Activated CD8-positive, alpha-beta memory T cell treated with anti-CD3 and anti-CD28 coated beads for 1 hour (primary cell): ENCODE measurements around the gene SLC9A9.

Experiments
- DNase-seq, 2 donors: peaks; one replicate each; pipeline ENCODE4 v3.0.0-alpha.2; 2020; ENCODE audit warnings: low read depth in 1 of 2; ENCODE audit errors: extremely low read depth in 1 of 2

The SLC9A9 gene

GRCh38 chr3:143343944-143344343 is 504.3 kb downstream of the SLC9A9 start:
- no peak for DNase-seq

GRCh38 chr3:143343031-143343430 is 505.2 kb downstream of the SLC9A9 start:
- no peak for DNase-seq

GRCh38 chr3:143339451-143339850 is 508.8 kb downstream of the SLC9A9 start:
- DNase-seq: no peak

GRCh38 chr3:143337387-143337786 is 510.9 kb downstream of the SLC9A9 start:
- DNase-seq: no peak

- no peak for DNase-seq
Observed at GRCh38 chr3:143334231-143334630, 514.0 kb downstream of the SLC9A9 start.

- no peak for DNase-seq
Observed at GRCh38 chr3:143333367-143333766, 514.9 kb downstream of the SLC9A9 start.

GRCh38 chr3:143332026-143332425 is 516.2 kb downstream of the SLC9A9 start:
- no peak for DNase-seq

GRCh38 chr3:143331350-143331749 is 516.9 kb downstream of the SLC9A9 start:
- no peak for DNase-seq

- no peak for DNase-seq
Observed at GRCh38 chr3:143330296-143330868, 517.9 kb downstream of the SLC9A9 start.

- no peak for DNase-seq
Observed at GRCh38 chr3:143329567-143330211, 518.6 kb downstream of the SLC9A9 start.

GRCh38 chr3:143328451-143328850 is 519.8 kb downstream of the SLC9A9 start:
- DNase-seq: no peak

- no peak for DNase-seq
Observed at GRCh38 chr3:143326983-143327778, 521.1 kb downstream of the SLC9A9 start.

- no peak for DNase-seq
Observed at GRCh38 chr3:143321058-143321769, 527.1 kb downstream of the SLC9A9 start.

GRCh38 chr3:143315766-143316165 is 532.5 kb downstream of the SLC9A9 start:
- no peak for DNase-seq

- DNase-seq: no peak
Observed at GRCh38 chr3:143314251-143315093, 533.8 kb downstream of the SLC9A9 start.

- DNase-seq: no peak
Observed at GRCh38 chr3:143313893-143314188, 534.4 kb downstream of the SLC9A9 start.

- no peak for DNase-seq
Observed at GRCh38 chr3:143313025-143313892, 535.0 kb downstream of the SLC9A9 start.

GRCh38 chr3:143311096-143311495 is 537.2 kb downstream of the SLC9A9 start:
- DNase-seq: no peak

GRCh38 chr3:143309705-143310104 is 538.6 kb downstream of the SLC9A9 start:
- no peak for DNase-seq
